ENCODE results near the gene RASSF5. TPM values are rescaled to one million over a fixed set of nuclear protein-coding genes. Genes with fewer than 3 reads are reported as not detected.

The RASSF5 gene
- total and polyA plus RNA-seq, 2 experiments from 2014 or later: 0.48 to 4.4 TPM

- TF ChIP-seq ETS1 (IDR thresholded peaks at IDR 0.05): no peak
- no peak for TF ChIP-seq ZNF462 (CRISPR knock-in tag; IDR thresholded peaks at IDR 0.05)
These were observed 86.1 kb downstream of the RASSF5 start (continued) for GRCh38 chr1:206593351-206593925.

- H3K4me1 ChIP-seq (ENCODE audit: insufficient read depth): no peaks in the 10 kb centered on the region
- no peaks in the 10 kb centered on the region for H3F3A ChIP-seq (replicated peaks; ENCODE audit: low read depth)
- no peaks in the 10 kb centered on the region for H3K27me3 ChIP-seq (ENCODE audit: insufficient read depth)
- H3K4me3 ChIP-seq: no peak overlapping the region
- no peak overlapping the region for H3K4me2 ChIP-seq
- Mint-ChIP-seq H3K9me3 (no peaks in the 10 kb centered on the region), H3K4me1 (peaks cover 4% of the 10 kb centered on the region; the same call in 1 of the 3 replicates), H3K27me3 (ENCODE audit: insufficient read depth, low read depth, poor library complexity) (peaks cover 4% of the 10 kb centered on the region), H3K27ac (no peak overlapping the region), H3K4me3 (no peak overlapping the region), H3K36me3 (ENCODE audit: low read depth) (peaks cover 50% of the 10 kb centered on the region)
- peaks cover 19% of the 10 kb centered on the region for H3K36me3 ChIP-seq (ENCODE audit: insufficient read depth)
- H3K27ac ChIP-seq (ENCODE audit: low read depth): no peak overlapping the region
- ATAC-seq: no peak
- DNase-seq (ENCODE audit: low spot score): no peak
- H2AFZ ChIP-seq: no peak overlapping the region
- no peak for TF ChIP-seq CREB1 (CRISPR knock-in tag; IDR thresholded peaks at IDR 0.05; ENCODE audit: low read depth)
- TF ChIP-seq STAT1 (IDR thresholded peaks at IDR 0.05; ENCODE audit: unreplicated experiment): no peak
- TF ChIP-seq NANOG (IDR thresholded peaks at IDR 0.05; ENCODE audit: borderline replicate concordance): no peak
- no peak for TF ChIP-seq EZH2 (IDR thresholded peaks at IDR 0.05; ENCODE audit: low read depth, unreplicated experiment)
- no peak for TF ChIP-seq ETS1 (IDR thresholded peaks at IDR 0.05)
- TF ChIP-seq JUNB (IDR thresholded peaks at IDR 0.05; ENCODE audit: unreplicated experiment): no peak
- no peak for TF ChIP-seq CTCF (conservative IDR thresholded peaks at IDR 0.05; ENCODE audit: low read depth in 2 of 2)
- TF ChIP-seq EZH2phosphoT487 (IDR thresholded peaks at IDR 0.05; ENCODE audit: unreplicated experiment): no peak
- TF ChIP-seq ZNF331 (CRISPR knock-in tag; IDR thresholded peaks at IDR 0.05; ENCODE audit: low read depth): no peak
- H3K79me2 ChIP-seq (replicated peaks; ENCODE audit: insufficient read depth): no peaks in the 10 kb centered on the region
- H4K20me1 ChIP-seq (replicated peaks; ENCODE audit: insufficient read depth): peaks cover 6% of the 10 kb centered on the region; the same call in 1 of the 2 replicates
- H3K9me2 ChIP-seq (ENCODE audit: insufficient read depth): no peaks in the 10 kb centered on the region
These were observed 88.4 kb downstream of the RASSF5 start for GRCh38 chr1:206595581-206596318.
